ENCODE measurements around the gene TAX1BP1.
A peak's percentile ranks its signal among the peaks of the same experiment; 100 is the strongest.

The TAX1BP1 gene

DNA sequence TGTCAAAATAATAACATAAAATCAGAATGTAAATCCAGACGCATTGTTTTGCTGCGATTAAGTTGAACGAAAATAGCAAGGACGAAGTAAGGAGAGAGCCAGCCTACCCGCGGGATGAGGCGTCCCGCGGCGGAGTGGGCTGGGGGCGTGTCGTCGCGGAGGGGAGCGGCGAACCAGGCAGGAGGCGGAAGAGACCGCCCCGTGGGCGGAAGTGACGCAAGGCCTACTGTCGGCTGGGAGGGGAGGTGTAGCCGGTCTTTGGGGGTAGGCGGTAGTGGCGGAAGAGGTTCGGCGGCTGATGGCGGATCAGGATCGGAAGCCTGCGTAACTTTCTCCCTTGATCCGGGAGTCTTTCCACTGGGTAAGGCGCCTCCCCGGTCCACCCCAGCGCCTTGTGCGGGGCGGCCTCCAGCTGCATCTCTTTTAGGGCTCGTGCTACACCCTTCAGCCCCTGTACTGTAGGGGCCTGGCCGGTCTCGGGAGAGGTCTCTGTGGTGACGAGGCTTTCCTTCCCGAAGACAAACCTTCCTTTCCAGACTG, at the start of gene TAX1BP1:
TSS of gene TAX1BP1 (plus strand) at position 254 of the 540 bp plus-strand sequence. CDS start 8,363 bp downstream, outside the sequence.
- DNase-seq (ENCODE audit: extremely low read depth in 1 of 2, low read depth in 1 of 2) = peak; percentile 83 to 92

- DNase-seq (ENCODE audit: extremely low read depth in 1 of 2, low read depth in 1 of 2) = no peak
Measured at GRCh38 chr7:27690649-27691048, 49.3 kb upstream of the TAX1BP1 start.

DNA sequence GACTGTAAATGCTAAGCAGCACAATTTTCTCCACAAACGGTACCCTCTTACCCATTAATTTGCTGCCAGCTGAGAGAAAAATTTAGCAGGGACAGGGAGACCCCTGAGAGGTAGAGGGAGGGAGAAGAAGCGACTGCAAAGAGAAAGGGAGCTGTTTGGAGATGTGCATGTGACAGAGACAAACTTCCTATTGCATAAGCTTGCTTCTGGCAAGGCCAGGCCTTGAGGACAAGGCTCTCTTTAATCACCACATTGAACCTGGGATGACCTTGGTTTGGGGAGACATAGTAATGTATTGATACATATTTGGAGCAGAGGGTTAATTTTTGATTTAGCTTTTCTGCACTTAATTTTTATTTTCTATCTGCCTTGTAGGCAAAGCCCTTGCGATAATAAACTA, 46.2 kb upstream of the TAX1BP1 start:
- DNase-seq (ENCODE audit: extremely low read depth in 1 of 2, low read depth in 1 of 2) = no peak

DNA sequence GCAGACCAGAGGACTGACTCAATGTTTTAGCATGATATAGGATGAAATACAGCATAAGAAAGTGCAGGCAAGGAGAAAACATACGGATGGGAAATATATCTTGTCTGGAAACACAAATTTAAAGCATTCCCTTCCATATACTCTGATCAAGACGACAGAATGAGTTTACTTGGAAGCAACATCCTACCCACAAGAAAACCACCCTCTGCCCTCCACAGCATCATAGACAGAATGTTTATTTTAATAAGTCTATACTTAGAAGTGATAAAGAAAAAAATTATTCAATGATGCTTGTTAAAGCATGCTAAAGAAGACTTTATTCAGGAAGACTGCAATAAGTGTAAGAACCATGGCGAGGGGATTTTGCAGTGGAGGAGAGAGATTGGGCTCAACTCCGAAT, 44.9 kb upstream of the TAX1BP1 start:
- DNase-seq (ENCODE audit: extremely low read depth in 1 of 2, low read depth in 1 of 2) = no peak

DNA sequence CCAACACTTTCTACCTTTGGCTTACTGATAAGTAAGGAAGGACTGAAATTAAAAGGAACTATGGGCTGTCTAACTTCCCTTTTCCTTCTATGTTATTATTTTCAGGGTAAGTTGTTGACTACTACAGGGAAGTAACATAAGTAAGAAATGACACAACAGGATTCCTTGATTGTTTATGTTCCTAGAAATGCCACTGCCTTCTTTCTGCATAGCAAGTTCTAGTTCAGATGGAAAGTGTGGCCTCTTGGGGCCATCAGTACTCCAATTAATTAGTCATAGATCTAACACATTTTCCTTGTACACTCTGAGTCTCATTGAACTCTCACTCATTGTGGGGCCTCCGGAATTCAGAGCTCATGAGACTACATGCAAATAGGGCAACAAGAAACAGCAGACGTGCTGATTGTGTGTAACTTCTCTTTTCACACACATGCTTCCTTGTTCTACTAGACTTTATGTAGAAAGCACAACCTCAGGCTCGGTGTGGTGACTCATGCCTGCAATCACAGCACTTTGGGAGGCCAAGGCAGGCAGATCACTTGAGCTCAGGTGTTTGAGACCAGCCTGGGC, 42.0 kb upstream of the TAX1BP1 start:
- no peak for DNase-seq (ENCODE audit: extremely low read depth in 1 of 2, low read depth in 1 of 2)

DNA sequence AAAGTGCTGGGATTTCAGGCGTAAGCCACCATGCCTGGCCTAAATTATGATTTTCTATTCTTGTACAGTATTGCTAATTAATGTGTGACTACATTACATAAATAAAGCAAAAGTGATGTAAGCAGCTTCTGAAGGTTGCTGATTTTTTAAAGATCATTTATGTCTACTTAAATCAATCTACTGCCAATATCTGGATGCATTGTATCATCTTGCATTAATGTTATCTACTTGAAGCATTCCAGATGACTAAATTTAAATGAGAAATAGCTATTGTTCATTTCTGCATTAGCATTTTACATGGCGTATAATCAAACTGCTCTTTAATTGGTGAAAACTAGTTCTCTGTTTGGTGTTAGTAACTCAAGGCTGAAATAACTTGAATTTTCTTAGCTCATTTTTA, 40.2 kb upstream of the TAX1BP1 start:
- no peak for DNase-seq (ENCODE audit: extremely low read depth in 1 of 2, low read depth in 1 of 2)

- DNase-seq (ENCODE audit: extremely low read depth in 1 of 2, low read depth in 1 of 2) = no peak
Measured at GRCh38 chr7:27700501-27700900, 39.5 kb upstream of the TAX1BP1 start.

DNA sequence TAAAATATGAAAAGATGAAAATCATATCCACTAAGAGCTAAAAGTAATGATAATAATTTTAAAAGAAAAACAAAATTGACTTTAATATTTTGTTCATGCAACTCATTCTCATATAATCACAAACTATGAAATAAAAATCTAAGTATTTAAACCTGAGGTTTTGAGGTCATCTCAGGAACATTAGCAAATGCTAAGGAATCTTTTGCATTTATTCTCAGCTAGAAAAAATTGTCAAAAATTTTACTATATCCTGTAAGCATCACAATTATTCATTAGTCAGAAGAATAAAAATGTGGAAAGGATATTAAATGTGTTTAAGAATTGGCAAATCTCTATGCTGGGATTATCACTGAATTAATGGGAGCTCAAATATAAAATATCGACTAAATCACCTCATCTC, 36.8 kb upstream of the TAX1BP1 start:
- no peak for DNase-seq (ENCODE audit: extremely low read depth in 1 of 2, low read depth in 1 of 2)

GRCh38 chr7:27704422-27705199, 35.4 kb upstream of the TAX1BP1 start:
- no peak for DNase-seq (ENCODE audit: extremely low read depth in 1 of 2, low read depth in 1 of 2)

GRCh38 chr7:27705200-27705594, 34.8 kb upstream of the TAX1BP1 start:
- DNase-seq (ENCODE audit: extremely low read depth in 1 of 2, low read depth in 1 of 2) = no peak

DNA sequence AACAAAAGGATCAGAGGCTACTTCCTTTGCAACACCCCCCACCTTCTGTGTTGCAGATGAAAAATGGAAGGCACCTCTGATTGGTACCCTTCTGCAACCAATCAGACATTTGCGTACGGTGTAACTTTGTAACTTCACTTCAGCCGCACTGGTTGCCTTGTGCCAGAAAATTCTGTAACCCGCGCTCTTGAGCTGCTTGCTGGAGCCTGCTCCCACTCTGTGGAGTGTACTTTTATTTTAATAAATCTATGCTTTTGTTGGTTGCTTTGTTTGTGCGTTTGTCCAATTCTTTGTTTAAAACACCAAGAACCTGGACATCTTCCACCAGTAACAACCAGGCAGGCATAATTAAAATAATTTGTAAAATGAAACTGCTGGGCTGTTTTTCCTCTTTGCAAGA, 31.5 kb upstream of the TAX1BP1 start:
- no peak for DNase-seq (ENCODE audit: extremely low read depth in 1 of 2, low read depth in 1 of 2)

GRCh38 chr7:27709137-27710075, 30.6 kb upstream of the TAX1BP1 start:
- DNase-seq (ENCODE audit: extremely low read depth in 1 of 2, low read depth in 1 of 2) = no peak

- no peak for DNase-seq (ENCODE audit: extremely low read depth in 1 of 2, low read depth in 1 of 2)
Measured at GRCh38 chr7:27712217-27712616, 27.7 kb upstream of the TAX1BP1 start.

- DNase-seq (ENCODE audit: extremely low read depth in 1 of 2, low read depth in 1 of 2) = no peak
Measured at GRCh38 chr7:27714831-27715444, 25.0 kb upstream of the TAX1BP1 start.

DNA sequence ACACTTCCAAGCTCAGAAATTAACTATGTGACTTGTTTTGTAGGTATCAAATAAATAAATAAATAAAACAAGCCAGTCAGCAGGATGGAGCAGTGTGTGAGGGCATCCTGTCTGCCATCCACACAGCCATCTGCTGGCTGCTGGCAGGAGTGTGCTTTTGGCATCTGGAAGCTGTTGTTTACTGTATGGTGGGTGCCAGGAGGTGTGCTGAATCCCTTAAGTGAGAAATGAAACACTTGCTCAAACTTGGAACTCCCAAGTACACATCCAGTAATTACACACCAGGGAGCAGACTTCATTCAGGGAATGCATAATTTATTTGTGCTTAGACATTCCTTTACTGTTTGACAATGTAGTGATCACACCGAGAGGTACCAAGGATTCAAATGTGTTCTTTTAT, 16.9 kb upstream of the TAX1BP1 start:
- DNase-seq (ENCODE audit: extremely low read depth in 1 of 2, low read depth in 1 of 2) = no peak

DNA sequence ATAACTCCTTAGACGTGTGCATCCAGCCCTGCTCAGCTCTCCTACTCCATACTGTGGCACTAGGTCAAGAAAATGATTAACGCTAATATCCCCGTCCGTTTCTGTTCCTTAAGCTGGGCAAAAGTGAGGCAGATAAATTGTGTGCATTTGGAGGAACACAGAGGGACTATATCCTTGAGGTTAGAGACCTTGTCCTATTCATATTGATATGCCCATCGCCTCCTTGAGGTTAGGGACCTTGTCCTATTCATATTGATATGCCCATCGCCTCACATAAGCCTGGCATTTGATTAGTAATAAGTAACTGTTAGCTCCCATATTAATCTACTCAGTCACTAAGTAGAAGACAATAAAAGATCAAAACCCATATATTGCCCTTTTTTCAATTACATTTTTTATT, 12.9 kb upstream of the TAX1BP1 start:
- no peak for DNase-seq (ENCODE audit: extremely low read depth in 1 of 2, low read depth in 1 of 2)

DNA sequence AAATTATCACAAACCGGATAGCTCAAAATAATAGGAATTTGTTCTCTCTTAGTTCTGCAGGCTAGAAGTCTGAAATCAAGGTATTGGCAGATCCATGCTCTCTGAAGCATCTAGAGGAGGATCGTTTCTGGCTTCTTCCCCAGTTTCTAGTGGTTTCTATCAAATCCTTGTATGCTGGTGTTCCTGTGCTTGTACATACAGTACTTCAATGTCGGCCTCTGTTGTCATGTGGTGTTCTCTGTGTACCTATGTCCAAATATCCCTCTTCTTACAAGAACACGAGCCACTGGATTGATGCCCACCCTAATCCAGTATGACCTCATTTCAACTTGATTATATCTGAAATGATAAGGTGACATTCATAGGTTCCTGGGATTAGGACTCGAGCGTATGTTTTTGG, 9.8 kb upstream of the TAX1BP1 start:
- DNase-seq (ENCODE audit: extremely low read depth in 1 of 2, low read depth in 1 of 2) = no peak

DNA sequence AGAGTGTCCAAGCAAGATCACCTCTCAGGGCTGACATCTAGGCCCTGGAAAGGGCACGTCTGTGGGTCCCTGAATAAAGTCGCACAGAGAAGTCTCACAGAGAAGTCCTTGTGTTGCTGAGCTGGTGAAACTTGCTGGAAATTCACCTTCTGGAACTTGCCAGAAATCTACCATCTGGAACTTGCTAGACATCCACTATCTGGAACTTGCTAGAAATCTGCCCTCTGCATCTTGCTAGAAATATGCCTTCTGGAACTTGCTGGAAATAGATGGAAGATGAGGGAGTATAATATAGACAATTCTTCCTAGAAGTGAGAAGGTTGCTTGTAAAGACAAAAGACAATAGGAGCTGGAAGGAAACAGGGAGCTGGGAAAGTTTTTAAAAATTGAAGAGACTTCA, 5.4 kb upstream of the TAX1BP1 start:
- no peak for DNase-seq (ENCODE audit: extremely low read depth in 1 of 2, low read depth in 1 of 2)

DNA sequence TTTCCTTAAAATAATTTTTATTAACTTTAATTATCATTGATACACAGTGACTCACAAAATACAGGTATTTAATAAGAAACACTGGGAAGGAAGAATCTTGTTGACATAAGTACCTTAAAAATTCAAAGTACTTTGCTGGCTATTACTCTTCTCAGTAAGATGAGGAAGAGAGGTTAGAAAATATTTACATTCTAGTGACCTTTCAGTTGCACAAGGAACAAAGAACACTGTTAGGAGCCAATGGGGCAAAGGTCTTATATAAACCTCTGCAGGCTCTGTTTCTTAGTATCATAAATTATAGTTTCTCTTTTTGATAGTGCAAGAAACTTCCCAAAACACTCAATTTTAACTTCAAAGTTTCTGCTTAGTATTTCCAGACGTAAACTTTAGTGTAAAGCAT, 4.8 kb upstream of the TAX1BP1 start:
- DNase-seq (ENCODE audit: extremely low read depth in 1 of 2, low read depth in 1 of 2) = no peak

GRCh38 chr7:27735831-27736230, 4.1 kb upstream of the TAX1BP1 start:
- no peak for DNase-seq (ENCODE audit: extremely low read depth in 1 of 2, low read depth in 1 of 2)

DNA sequence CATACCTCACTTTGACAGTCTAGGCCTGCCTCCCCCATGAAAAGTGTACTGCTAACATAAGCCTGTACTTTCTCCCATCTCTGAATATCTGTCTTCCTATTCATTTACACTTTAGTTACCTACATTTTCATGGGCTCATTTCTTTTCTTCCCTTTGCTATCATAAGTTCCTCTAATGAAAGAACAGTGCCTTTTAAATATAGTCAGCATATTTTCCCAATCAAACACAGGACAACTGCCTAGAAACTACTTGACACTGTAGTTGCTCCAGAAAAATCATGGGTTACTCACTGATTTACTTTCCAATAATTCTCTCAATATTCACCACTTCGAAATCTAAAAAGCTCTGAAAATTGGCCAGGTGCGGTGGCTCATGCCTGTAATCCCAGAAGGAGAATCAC, 2.8 kb upstream of the TAX1BP1 start:
- no peak for DNase-seq (ENCODE audit: extremely low read depth in 1 of 2, low read depth in 1 of 2)

Measured in activated CD8-positive, alpha-beta memory T cell treated with anti-CD3 and anti-CD28 coated beads for 1 hour (primary cell).